SU-DHL-6 (cell line): Measurements from ENCODE around the gene PNPLA7.

Source experiments
- H2AFZ ChIP-seq: fragments of 200-600 bp; sonication (generic); 2 replicates; pipeline ENCODE4 v1.6.1; 2014; ENCODE audit warnings: low read depth, mild to moderate bottlenecking, moderate library complexity, mixed read lengths, antibody characterized with exemption, low read length; ENCODE audit not compliant: severe bottlenecking
- H3F3A ChIP-seq: fragments of 200-600 bp; shearing (Covaris generic); 2 replicates; pipeline ENCODE4 v1.6.0; 2016; ENCODE audit warnings: antibody characterized with exemption, mild to moderate bottlenecking; ENCODE audit not compliant: insufficient read depth
- H3K27ac ChIP-seq: fragments of 200-600 bp; sonication (generic); 2 replicates; pipeline ENCODE4 v1.5.1; 2016; ENCODE audit warnings: low read depth, mild to moderate bottlenecking, low read length, moderate library complexity, mixed read lengths
- H3K27me3 ChIP-seq: fragments of 200-600 bp; sonication (generic), shearing (Covaris generic); 2 replicates; pipeline ENCODE4 v1.6.0; 2014; ENCODE audit warnings: mild to moderate bottlenecking, low read length
- H3K36me3 ChIP-seq: fragments of 200-600 bp; sonication (generic); 2 replicates; pipeline ENCODE4 v1.6.1; 2014; ENCODE audit warnings: mild to moderate bottlenecking, low read length, mixed read lengths
- H3K4me2 ChIP-seq: fragments of 300-600, 200-600 bp; shearing (Covaris generic), sonication (generic); 2 replicates; pipeline ENCODE4 v1.6.0; 2014; ENCODE audit warnings: low read length, low read depth, mild to moderate bottlenecking; ENCODE audit not compliant: poor library complexity, severe bottlenecking
- H3K4me3 ChIP-seq: fragments of 200-600 bp; sonication (generic); 2 replicates; pipeline ENCODE4 v1.5.1; 2014; ENCODE audit warnings: antibody characterized with exemption, low read length, mild to moderate bottlenecking, mixed read lengths; ENCODE audit not compliant: insufficient read depth, poor library complexity, severe bottlenecking
- H3K79me2 ChIP-seq: fragments of 200-600 bp; sonication (generic); 2 replicates; pipeline ENCODE4 v1.6.1; 2014; ENCODE audit warnings: mild to moderate bottlenecking, low read length, moderate library complexity; ENCODE audit not compliant: insufficient read depth
- H3K9ac ChIP-seq: fragments of 200-600 bp; sonication (generic); 2 replicates; pipeline ENCODE4 v1.7.0; 2014; ENCODE audit warnings: mild to moderate bottlenecking, low read length
- H3K9me2 ChIP-seq: fragments of 200-600 bp; sonication (generic); replicated peaks from 2 replicates; pipeline ENCODE4 v1.6.1; 2014; ENCODE audit warnings: low read length; ENCODE audit not compliant: insufficient read depth
- H3K9me3 ChIP-seq: fragments of 200-600 bp; sonication (generic); 2 replicates; pipeline ENCODE4 v1.6.1; 2014; ENCODE audit warnings: low read length, mixed read lengths; ENCODE audit not compliant: insufficient read depth
- H4K20me1 ChIP-seq: fragments of 200-600 bp; sonication (generic); 2 replicates; pipeline ENCODE4 v1.6.1; 2014; ENCODE audit warnings: low read depth, mild to moderate bottlenecking, antibody characterized with exemption, low read length, moderate library complexity, mixed read lengths
- CTCF ChIP-seq: fragments of 200-600 bp; sonication (generic); IDR thresholded peaks from one replicate; pipeline ENCODE4 v1.5.1; 2017; ENCODE audit warnings: antibody characterized with exemption, mild to moderate bottlenecking, low read length, moderate library complexity; ENCODE audit not compliant: insufficient read depth, poor library complexity, severe bottlenecking
- EZH2phosphoT487 ChIP-seq: fragments of 200-600 bp; sonication (generic), shearing (Covaris generic); conservative IDR thresholded peaks from 2 replicates; pipeline ENCODE4 v1.6.1; 2018; ENCODE audit warnings: mild to moderate bottlenecking, antibody characterized with exemption, low read length, moderate library complexity, mixed read lengths

The PNPLA7 gene

GRCh38 chr9:137582286-137582860, 32.2 kb upstream of the PNPLA7 start:
- no peaks in the 10 kb centered on the region for H3K36me3 ChIP-seq
- no peak overlapping the region for H3K9ac ChIP-seq

GRCh38 chr9:137581361-137582285, 31.4 kb upstream of the PNPLA7 start:
- H4K20me1 ChIP-seq = no peaks in the 10 kb centered on the region; the same call in 1 of the 2 replicates
- no peak for TF ChIP-seq EZH2phosphoT487
- no peak for TF ChIP-seq CTCF
- H3K36me3 ChIP-seq = no peaks in the 10 kb centered on the region
- H2AFZ ChIP-seq = no peak overlapping the region
- H3K27ac ChIP-seq = no peak overlapping the region
- H3K4me2 ChIP-seq = no peak overlapping the region
- peaks cover 20% of the 10 kb centered on the region for H3K79me2 ChIP-seq
- H3F3A ChIP-seq = 0 out of 2 replicates have a peak, but pooled peaks cover 8% of the 10 kb centered on the region
- H3K9me2 ChIP-seq = no peaks in the 10 kb centered on the region
- no peaks in the 10 kb centered on the region for H3K27me3 ChIP-seq
- H3K9me3 ChIP-seq = no peaks in the 10 kb centered on the region
- H3K4me3 ChIP-seq = no peak overlapping the region
- H3K9ac ChIP-seq = no peak overlapping the region

More at GRCh38 chr9:137582286-137582860, 32.2 kb upstream of the PNPLA7 start:
- Histone ChIP-seq H3K4me3 (no peak overlapping the region), H3K4me2 (no peak overlapping the region), H3F3A (0 out of 2 replicates have a peak, but pooled peaks cover 2% of the 10 kb centered on the region), H3K27me3 (no peaks in the 10 kb centered on the region), H3K9me3 (no peaks in the 10 kb centered on the region), H3K79me2 (peaks cover 13% of the 10 kb centered on the region), H3K9me2 (no peaks in the 10 kb centered on the region), H4K20me1 (no peaks in the 10 kb centered on the region; the same call in 1 of the 2 replicates), H2AFZ (no peak overlapping the region), H3K27ac (no peak overlapping the region)
- TF ChIP-seq EZH2phosphoT487 = no peak

GRCh38 chr9:137580954-137581322, 30.7 kb upstream of the PNPLA7 start:
- H3K27me3 ChIP-seq = no peaks in the 10 kb centered on the region
- no peak overlapping the region for H3K27ac ChIP-seq
- H3F3A ChIP-seq = 0 out of 2 replicates have a peak, but pooled peaks cover 8% of the 10 kb centered on the region
- H2AFZ ChIP-seq = no peak overlapping the region
- no peak overlapping the region for H3K4me2 ChIP-seq
- no peak for TF ChIP-seq EZH2phosphoT487
- TF ChIP-seq CTCF = no peak
- H3K4me3 ChIP-seq = no peak overlapping the region
- peaks cover 23% of the 10 kb centered on the region for H3K79me2 ChIP-seq
- H3K36me3 ChIP-seq = no peaks in the 10 kb centered on the region
- no peaks in the 10 kb centered on the region; the same call in 1 of the 2 replicates for H4K20me1 ChIP-seq
- no peaks in the 10 kb centered on the region for H3K9me2 ChIP-seq
- H3K9ac ChIP-seq = no peak overlapping the region
- no peaks in the 10 kb centered on the region for H3K9me3 ChIP-seq
